Peyer's patch (tissue), 4 donors: ENCODE measurements around the gene GMPPA.

Source experiments
- CTCF ChIP-seq, 6 experiments: fragments of 450-650 bp in 4 of 6; fragments of 200-600 bp in 2 of 6; sonication (generic) in 1 of 6; IDR thresholded peaks; one replicate each; pipeline ENCODE4 v1.5.1; 2017 to 2019; ENCODE audit warnings: antibody characterized with exemption in 6 of 6, mild to moderate bottlenecking in 3 of 6, moderate library complexity in 1 of 6
- POLR2A ChIP-seq, 2 donors: fragments of 450-650 bp; IDR thresholded peaks; one replicate each; pipeline ENCODE4 v1.5.1; 2017; ENCODE audit warnings: antibody characterized with exemption in 2 of 2, mild to moderate bottlenecking in 2 of 2, moderate library complexity in 2 of 2

GRCh38 chr2:219536967-219537366 is 38.3 kb downstream of the GMPPA start:
- no peak for TF ChIP-seq CTCF (IDR thresholded peaks at IDR 0.05)
- no peak for TF ChIP-seq POLR2A (IDR thresholded peaks at IDR 0.05)
